Bronchial epithelial cell (primary cell): ENCODE data around the gene FAM210A. TPM values are rescaled to one million over a fixed set of nuclear protein-coding genes. Genes with fewer than 3 reads are reported as not detected.
A peak's percentile ranks its signal among the peaks of the same experiment; 100 is the strongest.
"Not testable (repeated sequence)": the region's sequence is repeated elsewhere in the genome, so short reads cannot be mapped to it uniquely, and the experiment has no call there.

Experiments
- DNase-seq: peaks from one replicate; pipeline ENCODE4 v3.0.0-alpha.2; 2010; ENCODE audit warnings: low read depth
- FAIRE-seq: peaks from 2 replicates; lab custom pipeline; 2011; peaks lifted over from hg19 to GRCh38; lab: Jason Lieb, UNC
- H3K27me3 ChIP-seq: 2 replicates; pipeline ENCODE4 v1.5.1; 2011; ENCODE audit warnings: low read length; ENCODE audit not compliant: control insufficient read depth, insufficient read depth
- H3K36me3 ChIP-seq: 2 replicates; pipeline ENCODE4 v1.5.1; 2011; ENCODE audit warnings: low read length; ENCODE audit not compliant: control insufficient read depth, insufficient read depth
- H3K4me3 ChIP-seq: 2 replicates; pipeline ENCODE4 v1.5.1; 2011; ENCODE audit warnings: mild to moderate bottlenecking, low read depth, low read length, control low read depth
- total RNA-seq: library from RNA; depleted of rRNA; stranded (reverse); fragments of >200 nt; gene quantifications from 2 replicates; pipeline ENCODE4 v1.2.1, GENCODE V29; 2014
- TF ChIP-seq, protein P1 (sequence below): IDR thresholded peaks from 2 replicates; pipeline ENCODE4 v1.5.1; 2011; ENCODE audit warnings: mild to moderate bottlenecking, moderate library complexity, low read length, control low read depth, inconsistent platforms; ENCODE audit not compliant: insufficient read depth, severe bottlenecking

Gene FAM210A
- total RNA-seq, 1 donor from 2014 or later = 49.8 TPM

DNA sequence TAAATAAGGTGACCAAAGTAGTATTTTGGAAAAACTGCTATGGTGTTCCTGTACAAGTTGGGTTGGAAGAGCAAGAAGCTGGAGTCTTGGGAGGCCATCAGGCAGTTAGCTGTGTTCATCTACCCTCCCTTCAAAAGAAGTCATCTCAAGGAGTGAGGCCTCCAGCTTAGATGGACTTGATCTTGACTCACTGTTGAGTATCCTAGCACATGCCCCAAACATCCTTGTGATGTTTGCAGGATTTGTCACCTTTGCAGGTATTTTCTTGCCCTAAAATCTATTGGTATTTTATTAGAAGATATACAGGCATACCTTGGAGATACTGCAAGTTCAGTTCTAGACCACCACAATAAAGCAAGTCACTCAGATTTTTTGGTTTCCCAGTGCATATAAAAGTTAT is 30.3 kb upstream of the FAM210A start:
- TF ChIP-seq, protein P1, sequence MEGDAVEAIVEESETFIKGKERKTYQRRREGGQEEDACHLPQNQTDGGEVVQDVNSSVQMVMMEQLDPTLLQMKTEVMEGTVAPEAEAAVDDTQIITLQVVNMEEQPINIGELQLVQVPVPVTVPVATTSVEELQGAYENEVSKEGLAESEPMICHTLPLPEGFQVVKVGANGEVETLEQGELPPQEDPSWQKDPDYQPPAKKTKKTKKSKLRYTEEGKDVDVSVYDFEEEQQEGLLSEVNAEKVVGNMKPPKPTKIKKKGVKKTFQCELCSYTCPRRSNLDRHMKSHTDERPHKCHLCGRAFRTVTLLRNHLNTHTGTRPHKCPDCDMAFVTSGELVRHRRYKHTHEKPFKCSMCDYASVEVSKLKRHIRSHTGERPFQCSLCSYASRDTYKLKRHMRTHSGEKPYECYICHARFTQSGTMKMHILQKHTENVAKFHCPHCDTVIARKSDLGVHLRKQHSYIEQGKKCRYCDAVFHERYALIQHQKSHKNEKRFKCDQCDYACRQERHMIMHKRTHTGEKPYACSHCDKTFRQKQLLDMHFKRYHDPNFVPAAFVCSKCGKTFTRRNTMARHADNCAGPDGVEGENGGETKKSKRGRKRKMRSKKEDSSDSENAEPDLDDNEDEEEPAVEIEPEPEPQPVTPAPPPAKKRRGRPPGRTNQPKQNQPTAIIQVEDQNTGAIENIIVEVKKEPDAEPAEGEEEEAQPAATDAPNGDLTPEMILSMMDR = no peak

DNA sequence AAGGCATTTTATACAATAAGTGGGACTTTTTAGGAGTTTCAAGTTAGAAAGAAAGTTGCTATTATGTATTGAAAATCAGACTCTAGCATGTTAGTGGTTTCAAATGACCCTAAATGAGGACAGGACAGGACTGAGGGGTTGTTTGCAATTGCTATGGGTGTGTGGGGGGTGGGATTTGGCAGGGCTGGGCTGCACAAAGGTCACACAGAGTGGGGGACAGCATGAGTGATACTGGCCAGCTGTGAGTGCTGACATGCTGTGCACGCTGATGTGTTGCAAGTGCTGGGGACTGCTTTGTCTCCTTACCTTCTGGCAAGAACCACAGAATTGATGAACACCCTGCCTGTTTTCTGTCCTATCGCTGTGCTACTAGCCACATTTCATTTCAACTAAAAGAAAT is 29.9 kb upstream of the FAM210A start:
- TF ChIP-seq, protein P1 = no peak
- H3K36me3 ChIP-seq = peaks cover 6% of the 10 kb centered on the region
- DNase-seq (no peak), FAIRE-seq (no peak)
- no peaks in the 10 kb centered on the region for H3K27me3 ChIP-seq
- H3K4me3 ChIP-seq = no peak overlapping the region

More for the DNA sequence above, 30.3 kb upstream of the FAM210A start:
- Histone ChIP-seq H3K27me3 (no peaks in the 10 kb centered on the region), H3K36me3 (peaks cover 7% of the 10 kb centered on the region), H3K4me3 (no peak overlapping the region)
- FAIRE-seq (no peak), DNase-seq (peak; percentile 54)

DNA sequence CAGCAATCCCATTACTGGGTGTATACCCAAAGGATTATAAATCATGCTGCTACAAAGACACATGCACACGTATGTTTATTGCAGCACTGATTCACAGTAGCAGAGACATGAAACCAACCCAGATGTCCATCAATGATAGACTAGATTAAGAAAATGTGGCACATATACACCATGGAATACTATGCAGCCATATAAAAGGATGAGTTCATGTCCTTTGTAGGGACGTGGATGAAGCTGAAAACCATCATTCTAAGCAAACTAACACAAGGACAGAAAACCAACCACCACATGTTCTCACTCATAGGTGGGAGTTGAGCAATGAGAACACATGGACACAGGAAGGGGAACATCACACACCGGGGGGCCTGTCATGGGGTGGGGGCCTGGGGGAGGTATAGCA is 25.2 kb upstream of the FAM210A start:
- not testable (repeated sequence) for H3K4me3 ChIP-seq, H3K27me3 ChIP-seq, FAIRE-seq, H3K36me3 ChIP-seq, DNase-seq

DNA sequence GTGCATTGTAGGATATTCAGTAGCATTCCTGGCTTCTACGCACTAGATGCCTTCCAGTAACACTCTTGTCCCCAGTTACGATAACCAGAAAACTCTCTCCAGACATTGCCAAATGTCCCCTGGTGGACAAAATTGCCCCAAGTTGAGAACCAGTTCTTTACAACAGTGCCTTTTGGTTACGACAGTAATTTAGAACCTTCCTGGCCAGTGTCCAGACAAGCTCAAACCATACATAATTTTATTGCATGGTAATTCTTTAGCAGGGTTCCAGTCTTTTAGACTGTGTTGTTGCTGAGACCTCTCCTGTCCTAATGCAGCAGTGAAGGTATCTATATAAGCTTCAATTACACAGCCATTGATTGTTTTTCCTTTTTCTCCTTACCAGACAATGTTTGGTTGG is 20.3 kb upstream of the FAM210A start:
- TF ChIP-seq, protein P1 = no peak
- H3K36me3 ChIP-seq = peaks cover 7% of the 10 kb centered on the region

DNA sequence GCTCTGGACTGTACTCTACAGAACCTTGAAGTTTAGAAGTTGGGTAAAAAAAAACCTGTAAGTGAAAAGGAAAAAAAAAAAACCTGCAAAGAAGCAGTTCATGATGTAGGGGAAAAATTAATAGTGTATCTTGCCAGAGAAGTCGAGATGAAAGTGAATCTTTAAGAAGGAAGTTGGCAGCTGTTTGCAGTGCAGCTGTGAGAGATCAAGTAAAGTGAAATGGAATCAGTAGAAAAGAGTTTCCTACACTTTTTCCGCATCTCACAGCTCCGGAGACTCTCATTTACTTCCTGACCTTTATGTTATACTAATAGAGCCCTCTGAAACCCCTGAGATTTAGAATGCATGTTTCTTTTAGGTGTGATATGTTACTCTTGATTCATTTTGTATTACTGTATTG is 19.3 kb upstream of the FAM210A start:
- TF ChIP-seq, protein P1 = no peak
- no peaks in the 10 kb centered on the region for H3K27me3 ChIP-seq
- no peak for FAIRE-seq
- DNase-seq = no peak
- peaks cover 7% of the 10 kb centered on the region for H3K36me3 ChIP-seq
- H3K4me3 ChIP-seq = no peak overlapping the region

More for the DNA sequence above, 20.3 kb upstream of the FAM210A start:
- FAIRE-seq (no peak), DNase-seq (no peak)
- H3K27me3 ChIP-seq = no peaks in the 10 kb centered on the region
- no peak overlapping the region for H3K4me3 ChIP-seq

DNA sequence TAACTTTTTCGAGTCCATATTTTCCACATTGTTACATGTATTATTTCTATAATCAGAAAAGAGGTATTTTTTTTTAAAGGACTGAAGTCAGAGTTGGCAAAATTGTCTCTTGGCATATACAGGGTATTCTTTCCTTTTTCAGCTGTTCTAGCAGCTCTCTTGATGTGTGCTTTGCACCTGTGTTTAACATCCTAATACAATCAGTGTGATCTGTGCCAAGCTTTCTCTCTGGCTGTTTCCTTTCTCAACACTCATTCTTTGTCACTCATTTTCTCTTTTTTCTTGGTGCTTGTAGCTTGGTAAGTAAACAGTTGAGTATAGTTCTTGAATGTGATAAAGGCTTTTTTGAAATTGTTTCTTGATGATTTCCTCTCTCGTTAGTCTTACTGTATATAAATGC is 9.3 kb upstream of the FAM210A start:
- FAIRE-seq (no peak), DNase-seq (no peak)
- peaks cover 4% of the 10 kb centered on the region for H3K36me3 ChIP-seq
- no peaks in the 10 kb centered on the region for H3K27me3 ChIP-seq
- TF ChIP-seq, protein P1 = no peak
- no peak overlapping the region for H3K4me3 ChIP-seq
